GM23248 (cell line): ENCODE data around the gene HTR3A.

Experiments
- EZH2 ChIP-seq: fragments of 200-600 bp; sonication (generic); IDR thresholded peaks from 2 replicates; pipeline ENCODE4 v1.6.1; 2018; ENCODE audit warnings: antibody characterized with exemption, mild to moderate bottlenecking; ENCODE audit not compliant: insufficient read depth, poor library complexity, severe bottlenecking
- EZH2phosphoT487 ChIP-seq: fragments of 200-600 bp; sonication (generic); IDR thresholded peaks from 2 replicates; pipeline ENCODE4 v1.6.1; 2018; ENCODE audit warnings: antibody characterized with exemption, moderate library complexity, mild to moderate bottlenecking, low read depth; ENCODE audit not compliant: insufficient read depth

DNA sequence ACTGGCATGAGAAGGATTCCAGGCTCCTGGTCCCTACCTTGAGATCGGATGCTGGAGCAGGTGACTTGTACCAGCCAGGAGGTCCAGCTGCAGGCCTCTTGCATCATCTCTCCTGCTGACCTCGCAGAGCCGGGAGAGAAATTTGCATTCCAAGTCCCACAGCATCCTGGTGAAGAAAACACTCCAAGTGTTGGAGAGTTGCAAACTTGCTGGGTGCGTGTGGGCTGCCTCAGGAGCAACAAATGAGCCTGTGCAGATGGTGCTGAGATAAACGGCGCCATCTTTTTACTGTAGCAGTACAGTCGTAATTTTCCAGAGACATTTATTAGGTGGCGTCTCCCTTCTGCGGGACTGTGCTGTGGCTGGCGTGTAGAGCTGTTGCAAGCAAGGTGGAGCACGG is 52.5 kb downstream of the HTR3A start:
- TF ChIP-seq EZH2 (no peak), EZH2phosphoT487 (no peak)
